ENCODE measurements around the gene STX3. TPM values are rescaled to one million over a fixed set of nuclear protein-coding genes. Genes with fewer than 3 reads are reported as not detected.

The STX3 gene
- polyA plus RNA-seq, 2 of the 4 experiments (the other 2 are of a cell fraction): 15.2 to 15.4 TPM

- TF ChIP-seq CTCF (IDR thresholded peaks at IDR 0.05): peak; percentile 89
- TF ChIP-seq NFE2L2 (conservative IDR thresholded peaks at IDR 0.05; ENCODE audit: low read length): no peak
- TF ChIP-seq NPAS2 (CRISPR knock-in tag; IDR thresholded peaks at IDR 0.05; ENCODE audit: borderline replicate concordance): no peak
- TF ChIP-seq POLR2AphosphoS2 (conservative IDR thresholded peaks at IDR 0.05; ENCODE audit: low read length): no peak
- no peak for TF ChIP-seq EHMT2 (IDR thresholded peaks at IDR 0.05; ENCODE audit: low read depth)
- no peak for TF ChIP-seq HDAC2 (IDR thresholded peaks at IDR 0.05)
- no peak for TF ChIP-seq KDM5A (IDR thresholded peaks at IDR 0.05)
- TF ChIP-seq JUN (IDR thresholded peaks at IDR 0.05): no peak; a peak in 1 of 5 replicates
- peak; percentile 90 to 92 for TF ChIP-seq RAD21 (conservative IDR thresholded peaks at IDR 0.05 in 1 of 2, IDR thresholded peaks at IDR 0.05 in 1 of 2)
- TF ChIP-seq REST (IDR thresholded peaks at IDR 0.05): no peak
These were observed 1.3 kb upstream of the STX3 start (continued) for GRCh38 chr11:59753650-59754493.

GRCh38 chr11:59754494-59754858 lies 700 bp upstream of the STX3 start:
- ChIA-PET POLR2A (interaction anchor here (1.1 to 3.4 kb wide), 2 partner anchors 32 to 85 kb away, joined by 3 to 15 read pairs; partner anchors contain the start of gene PATL1), CTCF (interaction anchor here (0.6 to 13.2 kb wide), 20 partner anchors 8 to 139 kb away, joined by 3 to 261 read pairs (median 6); partner anchors contain the start of genes MRPL16 and OSBP)
- Histone ChIP-seq H3K4me3 (peak overlapping the region; percentile 93), H3K27ac (peak overlapping the region; percentile 86 to 95), H3K4me2 (peak overlapping the region; percentile 98), H3K9me3 (no peaks in the 10 kb centered on the region), H3K4me1 (peaks cover 15% of the 10 kb centered on the region)
- ATAC-seq: peak; percentile 12 to 27; a peak in 3 of 6 replicates
- peak in 1 of 2 experiments; percentile 28 for DNase-seq (ENCODE audit: low read depth in 1 of 2, low spot score in 1 of 2)
- under 1% methylated on average over 20 of the region's 20 CpGs for WGBS (ENCODE audit: missing lambda C conversion rate)
- no peak for FAIRE-seq
- TF ChIP-seq FOSL2 (IDR thresholded peaks at IDR 0.05) (no peak), FOSL2 (CRISPR knock-in tag; IDR thresholded peaks at IDR 0.05) (no peak), CHD4 (IDR thresholded peaks at IDR 0.05; ENCODE audit: borderline replicate concordance) (no peak), ZFP36 (IDR thresholded peaks at IDR 0.05; ENCODE audit: borderline replicate concordance, partially characterized antibody) (no peak), USF2 (IDR thresholded peaks at IDR 0.05) (no peak), BCL3 (IDR thresholded peaks at IDR 0.05) (no peak), PBX3 (IDR thresholded peaks at IDR 0.05) (no peak), HMGXB4 (CRISPR knock-in tag; IDR thresholded peaks at IDR 0.05; ENCODE audit: borderline replicate concordance) (no peak), NFE2L2 (conservative IDR thresholded peaks at IDR 0.05; ENCODE audit: low read length) (no peak), MAX (IDR thresholded peaks at IDR 0.05) (no peak), CBX8 (IDR thresholded peaks at IDR 0.05) (no peak), MAZ (IDR thresholded peaks at IDR 0.05; ENCODE audit: borderline replicate concordance, low read depth, low read length) (no peak), FOSB (CRISPR knock-in tag; IDR thresholded peaks at IDR 0.05) (no peak), KDM5A (IDR thresholded peaks at IDR 0.05) (no peak), ZNF302 (CRISPR knock-in tag; IDR thresholded peaks at IDR 0.05) (no peak), ESRRA (IDR thresholded peaks at IDR 0.05; ENCODE audit: borderline replicate concordance, low read length) (no peak), HES2 (IDR thresholded peaks at IDR 0.05) (no peak), HOXA7 (CRISPR knock-in tag; IDR thresholded peaks at IDR 0.05) (no peak)

Data from A549 (cell line).